Suppressor macrophage treated with lipopolysaccharide for 4 hours (primary cell): ENCODE data around the gene SMO.
"Not testable (repeated sequence)": the region's sequence is repeated elsewhere in the genome, so short reads cannot be mapped to it uniquely, and the experiment has no call there.

Experiments
- DNase-seq: peaks from one replicate; pipeline ENCODE4 v3.0.0-alpha.2; 2020

The SMO gene

DNA sequence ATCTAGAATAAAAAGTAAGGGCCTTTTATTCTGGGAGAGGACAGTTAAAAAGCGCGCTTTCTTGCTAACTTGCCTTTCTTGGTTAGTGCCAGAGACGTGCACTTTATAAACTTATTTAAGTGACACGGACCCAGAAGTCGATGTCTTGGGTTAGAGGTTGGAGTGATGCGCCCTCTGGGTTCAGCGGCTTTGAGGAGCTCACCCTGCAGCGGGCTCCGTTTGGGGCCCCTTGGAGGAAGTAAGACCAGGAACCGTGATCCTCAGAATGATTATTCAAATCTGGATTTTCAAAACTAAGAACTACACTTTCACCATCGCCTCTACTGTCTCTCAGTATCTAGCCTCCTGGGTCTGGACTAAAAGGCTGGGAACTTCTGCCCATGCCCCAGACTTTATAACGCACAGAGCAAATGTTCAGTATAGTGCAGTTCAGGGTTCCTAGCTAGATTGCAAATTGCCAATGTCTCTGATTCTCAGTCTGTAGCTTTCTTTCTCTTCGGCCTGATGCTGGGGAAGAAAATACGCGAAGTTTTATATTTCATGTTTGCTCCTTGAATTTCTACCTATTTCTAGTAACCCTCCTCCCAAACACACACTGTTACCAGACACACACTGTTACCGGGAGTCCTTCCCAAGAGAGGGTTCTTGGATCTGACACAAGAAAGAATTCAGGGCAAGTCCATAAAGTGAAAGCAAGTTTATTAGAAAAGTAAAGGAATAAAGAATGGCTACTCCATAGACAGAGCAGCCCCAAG lies 18.6 kb upstream of the SMO start:
- DNase-seq = peak; percentile 54

DNA sequence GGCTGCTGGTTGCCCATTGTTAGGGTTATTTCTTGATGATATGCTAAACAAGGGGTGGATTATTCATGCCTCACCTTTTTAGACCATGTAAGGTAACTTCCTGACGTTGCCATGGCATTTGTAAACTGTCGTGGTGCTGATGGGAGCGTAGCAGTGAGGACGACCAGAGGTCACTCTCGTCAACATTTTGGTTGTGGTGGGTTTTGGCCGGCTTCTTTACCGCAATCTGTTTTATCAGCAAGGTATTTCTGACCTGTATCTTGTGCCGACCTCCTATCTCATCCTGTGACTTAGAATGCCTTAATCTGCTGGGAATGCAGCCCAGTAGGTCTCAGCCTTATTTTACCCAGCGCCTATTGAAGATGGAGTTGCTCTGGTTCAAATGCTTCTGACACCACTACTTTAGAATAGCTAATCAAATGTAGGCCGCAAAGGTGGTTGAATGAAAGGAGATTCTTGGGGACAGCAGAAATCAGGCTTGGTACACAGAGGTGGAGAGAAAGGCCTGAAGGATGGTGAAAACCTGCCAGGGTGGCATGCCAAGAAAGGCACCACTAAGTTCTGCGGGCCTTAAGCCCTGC lies 17.9 kb upstream of the SMO start:
- no peak for DNase-seq

GRCh38 chr7:129173861-129174260 lies 14.6 kb upstream of the SMO start:
- not testable (repeated sequence) for DNase-seq

DNA sequence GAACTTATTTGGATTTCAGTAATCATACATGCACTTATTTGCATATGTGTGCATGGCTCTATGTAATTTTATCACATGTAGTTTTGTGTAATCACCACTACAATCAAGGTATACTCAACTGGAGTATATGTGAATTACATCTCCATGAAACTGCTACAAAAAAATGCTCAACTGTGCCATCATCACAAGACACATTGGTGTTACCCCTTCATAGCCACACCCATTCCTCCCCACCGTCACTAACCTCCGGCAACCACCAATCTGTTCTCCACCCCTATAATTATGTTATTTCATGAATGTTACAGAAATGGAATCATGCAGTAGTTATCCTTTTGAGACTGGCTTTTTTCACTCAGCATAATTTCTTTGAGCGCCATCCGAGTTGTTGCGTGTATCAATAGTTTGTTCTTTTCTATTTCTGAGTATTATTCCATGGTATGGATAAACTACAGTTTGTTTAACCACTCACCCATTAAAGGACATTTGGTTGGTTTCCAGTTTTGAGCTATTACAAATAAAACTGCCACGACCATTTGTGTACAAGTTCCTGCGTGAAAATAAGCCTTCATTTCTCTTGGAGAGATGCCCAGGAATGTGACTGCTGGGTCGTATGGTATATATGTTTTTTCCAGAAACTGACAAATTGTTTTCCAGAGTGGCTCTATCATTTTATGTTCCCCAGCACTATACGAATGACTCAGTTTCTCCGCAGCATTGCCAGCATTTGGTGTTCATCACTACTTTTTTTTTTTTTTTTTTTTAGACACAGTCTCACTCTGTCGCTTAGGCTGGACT lies 11.3 kb upstream of the SMO start:
- DNase-seq = no peak

DNA sequence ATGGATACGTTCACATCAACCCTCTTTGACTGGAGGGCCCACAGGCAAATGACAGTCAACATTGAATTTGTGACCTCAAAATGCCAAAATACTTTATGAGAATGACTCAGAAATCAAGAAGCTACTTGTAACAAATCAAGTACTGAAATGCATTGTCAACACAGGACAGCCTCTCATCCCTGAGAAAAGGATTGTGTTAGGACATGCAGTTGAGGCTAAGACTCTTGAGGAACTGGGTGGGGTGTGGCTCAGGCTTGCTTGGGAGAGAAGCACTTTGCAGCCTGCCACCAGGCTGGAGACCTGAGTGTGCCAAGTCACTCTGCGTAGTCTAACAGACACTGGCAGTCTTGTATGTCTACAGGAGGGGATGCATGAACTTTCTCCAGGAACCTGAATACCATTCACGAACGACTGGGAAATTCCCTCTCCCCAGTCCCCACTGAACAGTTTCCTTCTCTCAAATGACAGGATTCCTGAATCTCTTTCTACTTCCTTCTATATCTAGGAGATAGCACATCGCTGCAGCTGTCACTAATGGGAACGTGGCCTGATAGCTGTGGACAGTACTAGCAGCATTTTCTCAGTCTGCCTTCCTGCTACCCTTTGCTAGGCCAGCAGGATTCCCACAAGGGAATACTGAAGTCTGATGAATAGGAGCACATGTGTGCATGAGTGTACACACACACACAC lies 3.3 kb upstream of the SMO start:
- no peak for DNase-seq

GRCh38 chr7:129186749-129187260 lies 1.6 kb upstream of the SMO start:
- DNase-seq = no peak

GRCh38 chr7:129187681-129188371 lies 607 bp upstream of the SMO start:
- DNase-seq = no peak

DNA sequence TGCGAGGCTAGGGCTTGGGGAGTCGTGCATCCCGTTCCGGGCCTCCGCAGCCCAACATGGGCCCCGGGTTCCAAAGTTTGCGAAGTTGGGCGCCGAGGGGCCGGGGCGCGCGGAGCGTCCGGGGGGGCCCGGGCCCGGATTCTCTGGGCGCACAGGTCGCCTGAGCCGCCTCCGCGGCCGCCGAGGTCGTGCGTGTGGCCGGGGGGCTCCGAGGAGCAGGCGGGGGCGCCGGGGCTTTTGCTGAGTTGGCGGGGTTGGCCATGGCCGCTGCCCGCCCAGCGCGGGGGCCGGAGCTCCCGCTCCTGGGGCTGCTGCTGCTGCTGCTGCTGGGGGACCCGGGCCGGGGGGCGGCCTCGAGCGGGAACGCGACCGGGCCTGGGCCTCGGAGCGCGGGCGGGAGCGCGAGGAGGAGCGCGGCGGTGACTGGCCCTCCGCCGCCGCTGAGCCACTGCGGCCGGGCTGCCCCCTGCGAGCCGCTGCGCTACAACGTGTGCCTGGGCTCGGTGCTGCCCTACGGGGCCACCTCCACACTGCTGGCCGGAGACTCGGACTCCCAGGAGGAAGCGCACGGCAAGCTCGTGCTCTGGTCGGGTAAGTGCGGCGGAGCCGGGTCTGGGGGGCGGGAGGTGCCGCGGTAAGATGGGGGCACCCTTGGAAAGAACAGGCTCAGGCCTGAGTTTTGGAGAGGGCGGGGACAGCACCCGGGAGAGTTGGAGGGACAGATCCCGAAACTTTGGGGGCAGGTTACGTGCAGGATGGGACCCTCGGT lies 643 bp downstream of the SMO start:
- peak; percentile 30 for DNase-seq

DNA sequence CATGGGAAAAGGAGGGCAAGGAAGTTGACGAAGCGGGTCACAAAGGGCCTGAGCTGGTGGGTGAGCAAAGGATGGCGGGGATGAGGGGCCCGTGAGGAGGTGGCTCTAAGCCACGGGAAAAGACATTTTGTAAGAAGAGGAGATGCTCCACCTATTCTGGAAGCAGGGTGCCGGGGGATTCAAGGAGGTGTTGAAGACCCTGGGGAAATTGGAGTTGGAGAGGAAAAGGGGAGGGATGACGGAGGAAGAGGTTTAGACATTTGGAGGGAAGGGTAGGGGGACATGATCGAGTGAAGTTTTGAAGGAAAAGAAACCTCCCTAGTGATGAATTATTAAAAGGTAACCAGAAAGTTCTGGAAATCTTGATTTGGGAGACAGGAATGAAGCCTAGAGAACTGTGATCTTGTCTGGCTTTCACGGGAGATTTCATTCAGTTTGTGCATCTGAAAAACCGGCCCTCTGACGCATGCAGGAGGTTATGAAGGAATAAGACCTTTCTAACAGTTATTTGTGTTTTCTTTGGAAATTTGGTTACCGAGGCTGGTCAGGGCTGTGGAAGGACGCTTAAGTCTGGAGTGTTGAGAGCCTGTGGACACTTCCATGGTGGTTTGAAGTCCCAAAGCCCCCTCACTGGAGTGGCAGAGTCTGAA lies 1.4 kb downstream of the SMO start:
- DNase-seq = no peak

GRCh38 chr7:129191272-129191671 lies 2.8 kb downstream of the SMO start:
- DNase-seq = no peak

DNA sequence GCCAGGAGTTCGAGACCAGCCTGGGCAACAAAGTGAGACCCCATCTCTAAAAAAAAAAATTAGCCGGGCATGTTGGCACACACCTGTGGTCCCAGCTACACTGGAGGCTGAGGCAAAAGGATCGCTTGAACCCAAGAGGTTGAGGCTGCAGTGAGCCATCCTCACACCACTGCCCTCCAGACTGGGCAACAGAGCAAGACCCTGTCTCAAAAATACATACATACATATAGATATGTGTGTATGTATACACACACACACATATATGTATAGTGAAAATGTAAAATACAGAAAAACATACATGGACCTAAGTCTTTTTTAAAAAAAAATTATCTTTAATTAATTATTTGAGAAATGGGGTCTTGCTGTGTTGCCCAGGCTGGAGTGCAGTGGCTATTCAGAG lies 5.5 kb downstream of the SMO start:
- DNase-seq = no peak

GRCh38 chr7:129197771-129198170 lies 9.3 kb downstream of the SMO start:
- DNase-seq = peak; percentile 72

DNA sequence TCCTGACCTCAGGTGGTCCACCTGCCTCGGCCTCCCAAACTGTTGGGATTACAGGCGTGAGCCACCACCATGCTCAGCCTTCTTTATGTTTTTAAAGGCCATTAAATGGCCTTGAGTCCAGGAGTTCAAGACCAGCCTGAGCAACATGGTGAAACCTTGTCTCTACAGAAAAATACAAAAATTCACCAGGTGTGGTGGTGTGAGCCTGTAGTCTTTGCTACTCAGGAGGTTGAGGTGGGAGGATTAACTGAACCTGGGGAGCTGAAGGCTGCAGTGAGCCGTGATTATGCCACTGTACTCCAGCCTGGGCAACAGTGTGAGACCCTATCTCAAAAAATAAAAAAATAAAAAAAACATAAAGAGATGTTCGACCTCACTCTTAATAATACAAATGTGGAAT lies 11.0 kb downstream of the SMO start:
- DNase-seq = no peak

DNA sequence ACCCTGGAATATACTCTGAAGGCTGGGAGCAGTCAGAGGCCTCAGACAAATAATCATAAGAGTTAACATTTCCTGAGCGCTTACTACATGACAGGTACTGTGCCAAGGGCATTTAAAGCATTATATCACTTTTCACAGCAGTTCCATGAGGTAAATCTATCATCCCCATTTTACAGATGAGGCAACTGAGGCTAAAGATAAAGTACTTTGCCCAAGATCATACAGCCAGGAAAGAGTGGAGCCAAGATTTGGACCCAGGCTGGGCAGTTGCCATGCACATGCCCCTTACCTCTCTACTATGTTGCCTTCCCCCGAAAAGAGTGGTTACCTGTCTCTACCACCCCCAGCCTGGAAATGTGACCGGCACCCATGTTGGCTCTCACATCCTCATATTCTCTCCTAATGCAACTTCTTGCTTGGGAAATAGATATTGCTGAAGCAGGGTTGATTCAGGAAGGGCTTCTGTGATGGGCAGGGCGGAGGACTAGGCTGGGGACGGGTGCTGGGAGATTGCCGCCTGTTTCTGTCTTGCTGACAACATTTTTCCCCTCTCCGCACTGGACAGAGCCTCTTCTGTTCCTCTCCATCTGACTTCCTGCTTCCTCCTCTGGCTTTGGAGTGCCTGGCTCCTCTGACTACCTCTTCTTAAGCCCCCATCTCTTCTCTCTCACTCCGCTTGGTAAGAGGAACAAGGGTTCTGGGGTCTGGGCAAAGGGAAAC lies 13.8 kb downstream of the SMO start:
- DNase-seq = peak; percentile 44

DNA sequence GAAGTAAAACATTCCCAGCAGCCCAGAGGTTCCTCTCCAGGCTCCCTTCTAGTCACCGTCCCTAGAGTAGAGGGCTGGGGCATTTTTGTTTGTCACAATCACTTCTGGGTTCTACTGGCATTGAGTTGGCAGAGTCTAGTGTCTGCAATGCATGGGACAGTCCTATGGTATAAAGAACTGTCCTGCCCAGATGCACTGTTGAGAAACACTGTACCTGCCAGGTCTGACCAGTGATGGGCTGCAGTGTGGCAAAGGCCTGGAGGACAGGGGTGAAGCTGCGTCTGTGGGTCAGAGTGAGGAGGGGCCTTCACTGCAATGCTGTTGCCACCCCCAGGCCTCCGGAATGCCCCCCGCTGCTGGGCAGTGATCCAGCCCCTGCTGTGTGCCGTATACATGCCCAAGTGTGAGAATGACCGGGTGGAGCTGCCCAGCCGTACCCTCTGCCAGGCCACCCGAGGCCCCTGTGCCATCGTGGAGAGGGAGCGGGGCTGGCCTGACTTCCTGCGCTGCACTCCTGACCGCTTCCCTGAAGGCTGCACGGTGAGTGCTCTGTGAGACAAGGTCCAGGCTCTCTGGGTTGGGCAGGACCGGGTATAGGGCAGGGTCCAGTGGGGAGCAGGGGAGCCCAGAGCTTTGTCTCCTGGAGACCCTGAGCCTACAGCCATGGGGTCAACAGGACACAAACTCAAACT lies 14.8 kb downstream of the SMO start:
- no peak for DNase-seq

GRCh38 chr7:129205126-129205818 lies 16.8 kb downstream of the SMO start:
- DNase-seq = no peak

DNA sequence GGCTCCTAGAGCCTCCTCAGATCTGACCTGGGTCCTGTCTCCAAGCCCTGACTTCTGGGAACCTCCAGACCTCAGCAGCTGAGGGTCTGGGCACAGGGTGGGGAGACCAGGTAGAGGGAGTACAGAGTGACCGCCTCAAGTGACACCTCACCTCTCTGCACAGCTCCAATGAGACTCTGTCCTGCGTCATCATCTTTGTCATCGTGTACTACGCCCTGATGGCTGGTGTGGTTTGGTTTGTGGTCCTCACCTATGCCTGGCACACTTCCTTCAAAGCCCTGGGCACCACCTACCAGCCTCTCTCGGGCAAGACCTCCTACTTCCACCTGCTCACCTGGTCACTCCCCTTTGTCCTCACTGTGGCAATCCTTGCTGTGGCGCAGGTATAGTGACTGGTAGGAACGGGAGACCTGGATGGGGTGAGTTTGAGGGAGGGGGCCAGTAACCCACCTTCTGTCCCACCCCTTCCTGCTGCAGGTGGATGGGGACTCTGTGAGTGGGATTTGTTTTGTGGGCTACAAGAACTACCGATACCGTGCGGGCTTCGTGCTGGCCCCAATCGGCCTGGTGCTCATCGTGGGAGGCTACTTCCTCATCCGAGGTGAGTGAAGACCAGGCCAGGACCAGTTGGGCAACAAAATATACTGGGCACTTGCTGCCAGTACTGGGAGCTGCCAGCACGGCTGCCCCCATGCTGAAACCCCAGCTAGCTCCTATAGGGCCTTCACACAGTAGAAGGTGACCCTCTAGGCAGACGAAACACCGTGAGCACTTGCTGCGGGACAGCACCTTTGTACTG lies 17.8 kb downstream of the SMO start:
- DNase-seq = no peak

GRCh38 chr7:129208667-129209066 lies 20.2 kb downstream of the SMO start:
- no peak for DNase-seq
